HG03280 (cell line): Measurements from ENCODE around the gene C19orf33.
"Not testable (repeated sequence)": the region's sequence is repeated elsewhere in the genome, so short reads cannot be mapped to it uniquely, and the experiment has no call there.

Experiments used
- ATAC-seq: cut with Tn5 transposase; IDR thresholded peaks from one replicate; pipeline ENCODE4 v1.9.1; 2021; ENCODE audit warnings: mild to moderate bottlenecking, moderate library complexity; ENCODE audit not compliant: unreplicated experiment

The C19orf33 gene

DNA sequence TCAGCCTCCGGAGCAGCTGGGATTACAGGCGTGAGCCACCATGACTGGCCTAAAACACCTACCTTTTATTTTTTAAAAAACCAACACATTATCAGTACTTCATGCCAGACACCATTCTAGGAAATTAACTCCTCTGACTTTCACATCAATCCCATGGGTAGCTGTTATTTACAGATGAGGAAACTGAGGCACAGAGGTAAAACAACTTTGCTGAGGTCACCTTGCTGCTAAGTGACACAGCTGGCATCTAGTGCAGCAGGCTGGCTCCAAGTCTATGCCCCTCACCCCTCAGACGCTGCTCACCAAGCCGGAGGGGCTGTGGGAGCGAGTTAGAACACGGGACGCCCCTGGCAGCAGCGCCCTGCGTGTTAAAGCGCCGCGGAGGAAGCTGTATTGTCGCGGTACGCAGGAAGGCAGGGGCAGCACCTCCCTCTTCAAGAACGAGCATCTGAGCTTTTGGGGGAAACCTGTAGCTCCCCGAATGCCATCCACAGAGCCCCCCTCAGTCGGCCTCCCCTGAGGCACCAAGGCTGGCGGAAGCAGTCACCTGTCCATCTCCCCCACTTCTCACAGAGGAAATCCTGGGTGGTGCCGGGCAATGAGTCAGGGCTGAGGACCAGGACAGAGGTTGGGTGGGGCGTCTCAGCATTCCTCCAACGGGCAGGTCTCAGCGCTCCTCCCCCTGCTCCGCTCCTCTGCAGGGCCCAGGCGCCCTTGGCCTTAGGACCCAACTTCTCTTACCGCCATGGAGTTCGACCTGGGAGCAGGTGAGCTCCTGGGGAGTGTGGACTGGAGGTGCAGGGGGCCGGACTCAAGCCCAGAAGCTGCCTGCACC, at the start of gene C19orf33:
Gene C19orf33 (plus strand): TSS at position 735 of the 835 bp plus-strand sequence. CDS start 11 bp downstream, at position 746.
- no peak for ATAC-seq

DNA sequence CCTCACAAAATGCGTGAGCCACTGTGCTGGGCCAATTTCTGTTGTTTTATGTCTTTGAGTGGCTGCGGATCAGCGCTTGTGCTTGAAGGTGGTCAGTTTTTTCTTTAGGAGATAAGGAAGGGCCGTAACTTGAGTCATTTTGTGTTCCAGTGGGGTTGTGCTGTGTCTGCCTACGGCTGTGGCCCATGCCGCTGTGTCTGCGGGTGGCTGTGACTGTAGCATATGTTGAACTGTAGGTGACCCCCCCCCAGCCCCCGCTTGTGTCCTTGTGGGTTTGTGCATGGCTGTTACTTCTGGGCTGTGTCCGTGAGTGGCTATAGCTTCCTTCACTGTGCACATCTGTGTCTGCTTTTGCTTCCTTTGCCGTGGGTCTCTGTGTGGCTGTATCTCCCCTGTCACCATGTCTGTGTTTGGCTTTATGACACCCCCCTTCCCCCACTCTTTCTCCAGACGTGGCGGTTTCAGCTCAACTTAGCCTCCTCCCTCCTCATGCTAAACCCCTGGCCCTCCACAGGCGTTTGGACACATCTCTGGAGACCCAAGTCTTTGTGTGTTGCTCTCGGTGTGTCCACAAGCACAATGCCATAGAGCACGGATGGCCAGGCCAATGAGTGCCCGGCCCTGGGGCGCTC, 48.6 kb upstream of the C19orf33 start:
- no peak for ATAC-seq

DNA sequence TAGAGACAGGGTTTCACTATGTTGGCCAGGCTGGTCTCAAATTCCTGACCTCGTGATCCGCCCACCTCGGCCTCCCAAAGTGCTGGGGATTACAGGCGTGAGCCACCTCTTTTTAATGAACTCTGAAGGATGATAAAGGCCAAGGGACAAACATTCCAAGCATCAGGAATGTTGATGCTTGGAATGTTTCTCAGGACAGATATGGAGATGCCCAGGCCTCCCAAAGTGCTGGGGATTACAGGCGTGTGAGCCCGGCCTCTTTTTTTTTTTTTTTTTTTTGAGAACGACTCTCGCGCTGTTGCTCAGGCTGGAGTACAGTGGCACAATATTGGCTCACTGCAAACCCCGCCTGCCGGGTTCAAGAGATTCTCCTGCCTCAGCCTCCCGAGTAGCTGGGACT, 42.1 kb upstream of the C19orf33 start:
- not testable (repeated sequence) for ATAC-seq

DNA sequence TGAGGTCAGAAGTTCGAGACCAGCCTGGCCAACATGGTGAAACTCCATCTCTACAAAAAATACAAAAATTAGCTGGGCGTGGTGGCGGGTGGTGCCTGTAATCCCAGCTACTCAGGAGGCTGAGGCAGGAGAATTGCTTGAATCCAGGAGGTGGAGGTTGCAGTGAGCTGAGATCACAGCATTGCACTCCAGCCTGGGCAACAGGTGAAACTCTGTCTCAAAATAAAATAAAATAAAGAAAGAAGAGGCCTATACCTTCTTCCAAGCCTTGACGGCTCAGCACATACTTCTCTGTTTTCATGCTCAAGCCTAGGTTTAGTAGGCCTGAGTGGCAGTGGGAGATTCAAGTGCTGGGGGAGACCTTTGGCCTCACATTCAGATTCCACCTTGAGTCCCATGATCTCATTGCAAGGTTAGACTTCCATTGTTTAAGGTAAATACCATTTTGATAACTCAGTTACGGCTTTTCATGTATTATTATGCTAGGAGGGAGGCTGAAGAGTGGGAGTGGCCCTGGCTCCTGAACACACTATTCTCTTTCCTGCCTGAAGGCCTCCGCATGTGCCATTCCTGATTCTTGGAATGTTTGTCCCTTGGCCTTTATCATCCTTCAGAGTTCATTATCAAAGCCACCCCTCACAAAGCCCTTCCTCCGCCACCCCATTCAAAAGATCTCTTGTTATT, 41.3 kb upstream of the C19orf33 start:
- no peak for ATAC-seq

DNA sequence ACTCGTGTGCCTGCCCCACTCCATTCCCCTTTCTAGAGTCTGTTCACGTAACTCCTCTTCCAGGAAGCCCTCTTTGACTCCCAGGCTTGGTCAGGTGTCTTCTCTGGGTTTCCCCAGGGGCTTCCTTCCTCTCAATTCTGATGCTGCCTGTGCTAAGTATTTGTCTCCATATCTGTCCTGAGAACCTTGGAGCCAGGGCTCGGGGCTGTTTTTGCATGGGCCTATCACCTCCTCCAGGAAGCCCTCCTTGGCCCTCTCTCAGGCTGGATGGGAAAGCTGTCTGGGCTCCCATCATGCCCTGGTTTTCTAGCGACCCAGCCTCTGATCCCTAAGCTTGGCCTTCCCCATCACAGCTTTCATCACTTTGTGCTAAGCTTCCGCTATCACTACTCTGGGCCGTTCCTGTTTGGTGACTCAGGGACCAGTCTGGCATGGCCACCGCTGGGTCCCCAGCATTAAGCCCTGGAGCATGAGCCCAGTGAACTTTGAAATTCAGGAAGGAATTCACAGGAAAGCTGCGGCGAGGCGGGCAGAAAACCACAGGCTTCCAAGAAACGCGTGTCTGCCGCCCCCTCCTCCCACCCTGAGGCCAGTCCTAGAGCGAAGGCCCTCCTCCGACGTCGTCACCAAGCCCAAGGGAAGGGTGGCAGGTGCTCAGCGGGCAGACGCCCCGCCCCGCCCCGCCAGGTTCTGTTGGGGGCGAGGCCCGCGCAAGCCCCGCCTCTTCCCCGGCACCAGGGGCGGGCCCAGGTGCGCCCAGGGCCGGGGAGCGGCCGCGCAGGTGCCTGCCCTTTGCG, 40.2 kb upstream of the C19orf33 start:
- peak; percentile 68 for ATAC-seq

DNA sequence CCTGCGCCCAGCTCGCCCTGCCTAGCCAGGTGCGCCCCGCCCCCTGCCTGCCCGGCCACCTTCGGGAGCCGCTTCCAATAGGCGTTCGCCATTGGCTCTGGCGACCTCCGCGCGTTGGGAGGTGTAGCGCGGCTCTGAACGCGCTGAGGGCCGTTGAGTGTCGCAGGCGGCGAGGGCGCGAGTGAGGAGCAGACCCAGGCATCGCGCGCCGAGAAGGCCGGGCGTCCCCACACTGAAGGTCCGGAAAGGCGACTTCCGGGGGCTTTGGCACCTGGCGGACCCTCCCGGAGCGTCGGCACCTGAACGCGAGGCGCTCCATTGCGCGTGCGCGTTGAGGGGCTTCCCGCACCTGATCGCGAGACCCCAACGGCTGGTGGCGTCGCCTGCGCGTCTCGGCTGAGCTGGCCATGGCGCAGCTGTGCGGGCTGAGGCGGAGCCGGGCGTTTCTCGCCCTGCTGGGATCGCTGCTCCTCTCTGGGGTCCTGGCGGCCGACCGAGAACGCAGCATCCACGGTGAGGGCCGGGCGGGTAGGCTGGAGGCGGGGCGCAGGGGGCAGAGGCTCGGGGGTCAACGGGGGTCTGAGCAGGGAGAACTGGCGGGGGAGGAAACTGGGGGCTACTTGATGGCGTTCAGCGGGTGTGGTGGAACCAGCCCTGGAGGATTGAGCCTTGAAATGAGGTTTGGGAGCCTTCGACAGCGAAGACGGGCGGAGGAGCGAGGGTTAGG, 39.4 kb upstream of the C19orf33 start, which contains the start of gene SPINT2:
Gene SPINT2 (plus strand): TSS at position 88 of the 727 bp plus-strand sequence. CDS start 320 bp downstream, at position 408.
- peak; percentile 37 for ATAC-seq

DNA sequence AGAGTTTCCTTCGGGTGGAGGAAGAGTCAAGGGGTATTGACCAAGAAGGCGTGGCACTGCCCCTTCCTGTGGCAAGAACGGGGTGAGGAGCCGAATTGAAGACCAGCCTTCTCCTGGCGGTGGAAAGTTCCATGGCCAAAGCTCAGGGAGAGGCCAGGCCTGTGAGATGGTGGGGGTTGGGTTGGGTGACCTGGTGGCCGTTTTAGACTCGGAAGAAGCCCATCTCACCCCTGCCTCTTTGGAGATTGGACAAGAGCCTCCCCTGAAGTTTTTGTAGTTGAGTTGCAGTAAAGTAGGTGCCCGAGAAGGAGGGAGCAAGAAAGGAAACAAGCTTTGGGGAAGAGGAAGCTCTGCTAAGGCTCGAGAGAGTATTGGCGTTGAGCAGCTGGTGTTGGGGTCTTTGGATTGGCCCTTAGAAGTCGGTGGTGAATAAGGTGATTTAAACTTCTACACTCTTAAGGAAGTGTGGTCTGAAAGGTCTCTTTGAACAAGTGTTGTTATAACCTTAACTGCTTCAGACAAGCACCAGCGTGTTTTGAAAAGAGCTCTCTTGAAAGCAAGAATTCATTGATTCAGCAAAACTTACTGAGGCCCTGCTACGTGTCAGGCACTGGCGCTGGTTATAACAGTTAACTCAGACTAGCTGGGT, 38.7 kb upstream of the C19orf33 start:
- no peak for ATAC-seq

DNA sequence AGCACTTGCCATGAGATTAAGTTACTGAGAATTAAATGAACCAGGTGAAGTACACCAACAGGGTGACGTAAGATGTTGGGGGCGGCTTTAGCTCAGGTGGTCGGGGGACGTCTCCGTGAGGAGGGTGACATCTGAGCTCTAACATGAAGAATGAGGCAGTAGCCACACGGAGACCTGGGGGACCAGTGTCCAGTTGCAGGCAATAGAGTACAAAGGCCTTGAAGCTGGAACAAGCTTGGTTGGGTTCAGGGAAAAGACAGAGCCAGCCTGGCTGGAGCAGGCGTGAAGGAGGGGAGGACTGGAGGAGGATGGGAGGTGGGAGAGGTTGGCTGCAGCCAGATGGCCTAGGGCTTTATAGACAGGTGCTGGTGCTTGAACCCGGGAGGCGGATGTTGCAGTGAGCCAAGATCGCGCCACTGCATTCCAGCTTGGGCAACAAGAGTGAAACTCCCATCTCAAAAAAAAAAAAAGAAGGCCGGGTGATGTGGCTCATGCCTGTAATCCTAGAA, 38.1 kb upstream of the C19orf33 start:
- ATAC-seq, result no peak

DNA sequence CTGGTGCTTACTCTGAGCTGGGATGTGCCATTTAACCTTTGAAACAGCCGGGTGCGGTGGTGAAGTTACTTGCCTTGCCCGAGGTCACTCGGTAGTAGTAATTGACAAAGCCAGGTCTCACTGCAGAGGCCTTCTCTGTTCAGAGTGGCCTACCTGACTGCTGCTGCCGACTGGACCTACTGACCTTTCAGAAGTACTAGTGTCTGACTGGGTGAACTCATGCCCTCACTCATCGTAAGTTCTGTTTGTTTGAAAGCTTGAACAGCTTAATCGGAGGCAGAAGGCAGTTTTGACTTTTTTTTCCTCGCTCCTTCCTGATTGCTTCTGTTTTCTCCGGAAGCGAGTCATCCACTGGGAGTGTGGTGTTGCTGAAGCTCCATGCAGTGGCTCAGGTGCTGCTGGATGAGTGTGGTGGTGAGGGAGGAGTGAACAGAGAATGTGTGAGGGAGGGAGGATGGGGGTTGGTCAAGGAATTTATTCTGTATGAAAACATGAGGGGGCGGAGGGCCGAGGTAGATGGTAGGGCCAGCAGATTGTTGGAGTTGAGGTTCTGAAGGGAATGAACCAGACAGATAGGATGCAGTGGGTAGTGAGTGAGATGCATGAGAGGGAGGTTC, 37.0 kb upstream of the C19orf33 start:
- no peak for ATAC-seq

DNA sequence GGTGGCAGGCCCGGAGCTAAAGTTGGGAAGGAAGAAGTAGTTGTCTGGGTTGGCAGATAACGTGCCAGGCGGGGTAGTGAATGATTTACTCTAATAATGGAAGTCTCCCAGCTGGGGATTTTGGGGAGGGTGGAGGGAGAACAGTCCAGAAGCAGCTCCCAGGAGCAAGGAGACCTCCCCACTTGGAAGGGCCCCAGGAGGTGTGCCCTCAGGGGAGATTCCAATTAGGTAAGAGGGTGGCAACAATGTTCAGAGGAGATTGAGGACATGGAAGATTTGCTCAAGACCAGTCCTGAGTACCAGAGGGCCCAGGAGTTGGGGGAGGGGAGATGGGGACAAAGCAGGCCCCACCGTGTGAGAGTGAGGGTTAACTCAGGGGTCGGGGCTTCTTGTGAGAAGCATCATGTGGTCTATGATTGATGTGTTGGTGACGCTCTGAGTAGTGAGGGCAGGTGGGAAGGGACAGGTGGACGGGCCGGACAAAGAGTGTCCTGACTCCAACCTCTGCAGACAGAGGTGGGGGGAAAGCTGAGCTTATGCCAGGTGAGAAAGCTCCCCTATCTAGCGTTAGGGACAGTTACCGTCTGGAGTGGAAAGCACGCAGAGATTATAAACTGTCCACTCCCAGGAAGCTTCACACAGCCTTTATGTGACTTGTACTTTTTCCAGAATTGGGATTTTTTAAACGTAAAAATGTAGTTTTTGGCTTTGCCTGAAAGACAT, 36.1 kb upstream of the C19orf33 start:
- no peak for ATAC-seq

DNA sequence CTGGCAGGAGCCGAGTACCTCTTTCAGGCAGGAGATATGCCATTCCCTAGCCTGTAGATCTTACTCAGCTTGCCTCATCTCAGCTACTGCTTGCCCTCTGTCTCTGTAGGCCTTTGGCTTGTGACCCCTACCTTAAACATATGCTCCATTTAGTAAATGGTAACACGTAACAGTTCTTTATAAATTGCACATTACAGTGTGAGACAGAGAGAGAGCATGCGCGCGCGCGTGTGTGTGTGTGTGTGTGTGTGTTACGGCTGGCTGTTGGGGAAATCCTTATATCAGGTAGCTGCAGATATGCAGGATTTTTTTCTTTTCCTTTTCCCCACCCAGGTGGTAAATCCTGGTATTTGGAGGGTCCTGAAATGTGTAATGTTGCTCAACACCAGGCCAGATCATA, 35.5 kb upstream of the C19orf33 start:
- ATAC-seq, result no peak

DNA sequence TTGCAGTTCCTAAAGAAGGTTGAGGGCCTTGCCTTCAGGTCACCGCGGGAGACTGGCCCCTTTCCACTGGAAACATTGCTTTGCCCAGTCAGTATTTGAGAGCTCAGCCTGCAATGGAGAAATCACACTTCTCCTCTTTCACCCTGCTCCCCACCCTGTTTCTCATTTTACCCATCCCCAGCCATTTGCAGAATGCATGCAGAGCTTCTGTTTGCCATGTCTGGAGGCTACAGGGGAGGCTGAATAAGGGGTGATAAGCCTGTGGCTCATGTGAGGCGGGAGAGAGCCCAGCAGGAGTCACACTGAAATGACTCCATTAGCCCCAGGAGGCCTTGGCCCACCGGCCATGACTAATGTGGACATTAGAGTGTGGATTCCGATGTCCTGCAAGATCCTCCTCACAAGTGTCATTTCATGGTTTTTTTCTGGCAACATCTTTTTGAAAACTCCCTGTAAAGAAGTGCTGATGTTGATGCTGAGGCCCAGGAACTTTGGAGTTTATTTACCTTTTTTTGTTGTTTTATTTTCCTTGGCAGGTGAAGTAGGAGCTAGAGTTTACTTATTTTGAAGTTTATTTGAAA, 33.4 kb upstream of the C19orf33 start:
- no peak for ATAC-seq

DNA sequence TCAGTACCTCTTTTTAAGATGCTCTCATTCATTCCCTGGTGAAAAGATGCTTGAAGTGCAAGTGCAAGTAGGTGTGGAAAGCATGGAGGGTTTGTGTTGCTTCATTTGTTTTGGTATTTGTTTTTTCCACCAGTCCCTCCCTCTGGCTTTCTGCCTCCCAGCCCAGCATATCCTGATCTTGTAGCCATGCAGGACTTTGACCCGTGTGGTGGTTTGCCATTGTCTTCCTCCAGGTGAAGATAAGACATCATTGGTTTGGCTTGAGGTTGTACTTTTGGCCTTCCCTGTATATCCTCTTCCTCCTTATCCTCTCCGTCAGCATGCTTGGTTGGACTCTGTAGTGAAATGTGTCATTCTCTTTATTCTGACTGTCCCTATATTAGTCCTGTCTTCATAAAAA, 30.6 kb upstream of the C19orf33 start:
- no peak for ATAC-seq

DNA sequence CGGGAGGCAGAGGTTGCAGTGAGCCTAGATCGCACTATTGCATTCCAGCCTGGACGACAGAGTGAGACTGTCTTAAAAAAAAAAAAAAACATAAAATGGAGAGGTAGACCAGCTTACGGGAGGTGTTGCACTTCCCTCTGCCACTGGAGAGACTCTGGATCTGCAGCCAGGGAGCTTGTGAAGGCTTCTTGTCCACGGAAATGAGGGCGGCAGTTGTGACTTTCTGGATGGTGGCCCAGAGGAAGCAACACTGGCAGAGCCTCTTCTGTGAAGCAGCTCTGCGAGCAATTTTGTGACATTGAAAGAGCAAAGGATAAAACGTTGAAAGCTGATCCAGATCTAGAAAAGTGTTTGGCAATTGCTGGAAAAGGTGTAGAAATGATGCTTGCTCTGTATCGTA, 29.3 kb upstream of the C19orf33 start:
- no peak for ATAC-seq

DNA sequence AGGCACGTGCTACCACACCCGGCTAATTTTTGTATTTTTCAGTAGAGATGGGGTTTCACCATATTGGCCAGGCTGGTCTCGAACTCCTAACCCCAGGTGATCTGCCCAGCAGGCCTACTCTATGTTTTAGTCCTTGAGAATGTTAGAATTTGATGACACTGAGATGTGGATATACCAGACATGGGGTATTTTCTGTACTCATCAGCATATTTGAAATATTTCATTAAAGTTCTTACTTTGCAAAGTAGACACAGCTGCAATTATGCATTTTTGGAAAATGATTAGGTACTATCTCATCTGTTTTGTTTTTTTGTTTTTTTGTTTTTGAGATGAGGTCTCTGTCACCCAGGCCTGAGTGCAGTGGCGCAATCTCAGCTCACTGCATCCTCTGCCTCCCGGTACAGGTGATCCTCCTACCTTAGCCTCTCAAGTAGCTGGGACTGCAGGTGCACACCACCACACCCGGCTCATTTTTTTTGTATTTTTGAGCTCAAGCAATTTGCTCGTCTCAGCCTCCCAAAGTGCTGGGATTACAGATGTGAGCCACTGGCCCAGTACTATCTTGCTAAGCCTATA, 27.0 kb upstream of the C19orf33 start:
- ATAC-seq, result no peak

DNA sequence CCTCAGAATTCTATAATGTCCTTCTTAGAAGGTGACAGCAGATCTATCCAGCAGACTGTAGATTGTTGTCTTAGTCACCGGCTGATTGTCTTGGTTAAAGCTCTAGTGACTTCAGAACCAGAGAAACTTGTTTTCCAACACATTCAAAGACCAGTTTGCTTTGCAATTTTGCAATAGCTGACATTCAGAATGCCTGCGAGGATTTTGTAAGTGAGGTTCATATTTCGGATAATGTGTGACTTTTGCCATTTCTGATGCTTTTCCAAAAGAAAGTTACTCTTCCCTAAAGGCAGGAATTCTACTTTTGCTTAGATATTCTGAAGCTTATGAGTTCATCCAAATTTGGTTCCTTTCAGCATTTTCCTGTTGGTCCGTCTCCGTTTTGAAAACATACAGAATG, 26.5 kb upstream of the C19orf33 start:
- no peak for ATAC-seq

DNA sequence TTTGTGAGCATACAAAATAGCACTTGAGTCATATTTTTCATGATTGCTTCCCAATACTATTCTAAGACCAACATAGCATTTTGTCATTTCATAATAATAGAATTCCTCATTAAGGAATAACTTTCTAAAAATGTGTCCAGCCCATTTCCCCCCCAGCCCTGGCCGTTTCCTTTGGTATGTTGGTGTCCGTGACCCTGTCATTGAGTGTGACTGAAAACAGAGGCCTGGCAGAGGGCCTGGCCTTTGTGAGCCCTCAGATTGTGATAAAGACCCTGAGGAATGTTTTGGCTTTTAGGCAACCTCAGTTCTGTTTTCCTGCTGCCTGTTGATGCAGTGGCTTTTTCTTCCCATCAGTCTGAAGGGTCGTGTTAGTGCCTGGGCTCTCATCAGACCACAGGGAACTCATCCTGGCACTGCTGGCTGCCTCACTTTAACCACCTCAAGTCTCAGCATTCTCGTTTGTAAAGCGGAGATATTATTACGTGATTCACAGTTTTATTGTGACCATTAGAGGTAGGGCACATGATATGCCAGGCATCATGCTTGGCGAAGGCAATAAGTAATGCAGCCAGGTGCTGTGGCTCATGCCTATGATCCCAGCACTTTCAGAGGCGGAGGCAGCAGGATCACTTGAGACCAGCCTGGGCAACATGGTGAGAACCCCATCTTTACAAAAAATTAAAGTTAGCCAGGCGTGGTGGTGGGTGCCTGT, 25.9 kb upstream of the C19orf33 start:
- no peak for ATAC-seq
